Heart right ventricle (tissue), 16 donors: ENCODE data around the gene PPT2. TPM values are rescaled to one million over a fixed set of nuclear protein-coding genes. Genes with fewer than 3 reads are reported as not detected.

ENCODE experiments used
- ATAC-seq, 8 donors: fragments of 200-7000 bp; cut with Tn5 transposase; one replicate each; pipeline ENCODE4 v1.9.1; 2020; ENCODE audit warnings: mild to moderate bottlenecking in 8 of 8, moderate library complexity in 8 of 8, moderate number of reproducible peaks in 1 of 8
- DNase-seq, 2 donors: peaks; one replicate each; pipeline ENCODE4 v3.0.0-alpha.2; 2020
- H3K27ac ChIP-seq, 10 donors: fragments of 200-600 bp; sonication (generic) in 2 of 10; one replicate each; pipeline versions ENCODE4 v1.5.0 to v1.8.0; 2020 to 2022; ENCODE audit warnings: mild to moderate bottlenecking in 3 of 10
- H3K27me3 ChIP-seq, 7 donors: fragments of 200-600 bp; one replicate each; pipeline ENCODE4 v1.8.0; 2021 to 2022; ENCODE audit warnings: mild to moderate bottlenecking in 2 of 7
- H3K36me3 ChIP-seq, 9 donors: fragments of 200-600 bp; sonication (generic) in 1 of 9; one replicate each; pipeline versions ENCODE4 v1.5.0 to v1.8.0; 2020 to 2022; ENCODE audit warnings: mild to moderate bottlenecking in 2 of 9
- H3K4me1 ChIP-seq, 9 donors: fragments of 200-600 bp; sonication (generic) in 1 of 9; one replicate each; pipeline versions ENCODE4 v1.5.0 to v1.8.0; 2020 to 2022; ENCODE audit warnings: mild to moderate bottlenecking in 4 of 9
- H3K4me3 ChIP-seq, 10 donors: fragments of 200-600 bp; sonication (generic) in 2 of 10; one replicate each; pipeline versions ENCODE4 v1.5.0 to v1.8.0; 2020 to 2022; ENCODE audit warnings: mild to moderate bottlenecking in 7 of 10, moderate library complexity in 2 of 10
- H3K9me3 ChIP-seq, 11 donors: fragments of 200-600 bp in 10 of 11; sonication (generic) in 2 of 11; one replicate each; pipeline versions ENCODE4 v1.5.0 to v1.8.0; 2013 to 2022; ENCODE audit warnings: mild to moderate bottlenecking in 2 of 11, control low read depth in 1 of 11, moderate library complexity in 1 of 11
- CTCF ChIP-seq, 9 donors: fragments of 200-600 bp; sonication (generic) in 2 of 9; IDR thresholded peaks; one replicate each; pipeline versions ENCODE4 v1.5.0 to v1.8.0; 2021 to 2022; ENCODE audit warnings: antibody characterized with exemption in 9 of 9, mild to moderate bottlenecking in 5 of 9, moderate library complexity in 1 of 9
- WGBS, 2 donors: extraction: QIAGEN DNeasy Blood & Tissue Kit; methylation state at CpG; one replicate each; pipeline ENCODE4 v1.1.7; 2013; ENCODE audit warnings: inconsistent platforms in 1 of 2; 5-methylcytosine and 5-hydroxymethylcytosine counted together
- intact Hi-C, 10 donors: fragments of 100-400 bp; cut with DNase I; formaldehyde crosslinking; loops; one replicate each; pipeline versions ENCODE4 v1.11.1 to v1.14.2; 2022
- polyA plus RNA-seq, 2 donors: library from polyadenylated mRNA; stranded (reverse); fragments of 200-250 nt; gene quantifications; one replicate each; pipeline ENCODE4 v1.2.3, GENCODE V29; 2013
- total RNA-seq, 10 donors: library from RNA; stranded (reverse); fragmentation: NEBNext Ultra II Directional in 3 of 10; extraction: Animal tissue kit (Norgen Biotek cat#: 25700) in 3 of 10; gene quantifications; one replicate each; pipeline versions ENCODE4 v1.2.1 to v1.2.4, GENCODE V29; 2021 to 2023
- donor health status: Arrhythmogenic right ventricular cardiomyopathy.
- donor health status: ischemic (EF 13 %, LVEDD 7.1; RV severe dilation, severe dysfunction).
- donor health status: healthy with polysubstance abuse.
- donor health status: DM: no; HTN: yes; CAD: no.
- donor health status: DM: no; HTN: no; CAD: no.
- donor health status: ischemic (EF 25% LVEDD 6.9; RV normal size, moderate dysfunction).
- donor health status: ischemic (EF 25% LVEDD 5.7; RV mildly dilated, moderate dysfunction).
- donor health status: healthy.
- donor health status: DM: yes; HTN: yes; CAD: no.
- donor health status: Ischemic cardiomyopathy.
- donor health status: ischemic (EF 35%, LVEDD 5.7; RV mildly dilated, moderate dysfunction).
- donor health status: nonischemic (EF 11% LVEDD 7.7; RV severe dilation, severe dysfunction).
- donor health status: DM: yes; HTN: yes; CAD: no.
- donor health status: PGD.
- donor health status: ischemic (EF 29% LVEDD 5.4; RV normal size, mild dysfunction).
- donor health status: nonischemic (EF 23%, LVEDD 6.1; RV moderate dilation, normal function).

The PPT2 gene
- total and polyA plus RNA-seq, 12 donors, result 16.8 to 31.8 (median 22.2) TPM

- DNase-seq, result no peak
- ATAC-seq, result peak; percentile 18 to 67 (median 59)
- H3K27me3 ChIP-seq, result no peaks in the 10 kb centered on the region
- intact Hi-C loops, result loop anchor here in 1 of 10 donors (5.0 kb wide), 1 partner anchor 41 kb away; no protein-coding TSS in a partner anchor
- peaks cover 0 to 93% (median 29%) of the 10 kb centered on the region in 9 donors for H3K36me3 ChIP-seq
- H3K9me3 ChIP-seq, result no peaks in the 10 kb centered on the region
- H3K27ac ChIP-seq, result peak overlapping the region; percentile 26 to 83 (median 50)
- 79 to 89% methylated on average over 7 of the region's 7 CpGs for WGBS, 2 donors
- no peak for TF ChIP-seq CTCF (IDR thresholded peaks at IDR 0.05)
- H3K4me1 ChIP-seq, result peaks cover 0 to 9% (median 0%) of the 10 kb centered on the region in 9 donors
- no peak overlapping the region for H3K4me3 ChIP-seq
Observed at GRCh38 chr6:32163559-32164258, 9.8 kb downstream of the PPT2 start.

- ATAC-seq (no peak), DNase-seq (no peak)
- TF ChIP-seq CTCF (IDR thresholded peaks at IDR 0.05), result no peak
- peaks cover 0 to 9% (median 0%) of the 10 kb centered on the region in 9 donors for H3K4me1 ChIP-seq
- no peaks in the 10 kb centered on the region for H3K9me3 ChIP-seq
- intact Hi-C loops, result loop anchor here in 1 of 10 donors (5.0 kb wide), 1 partner anchor 42 kb away; no protein-coding TSS in a partner anchor
- peak within 1 kb of the TSS; percentile 26 to 83 (median 50) for H3K27ac ChIP-seq
- H3K36me3 ChIP-seq, result peaks cover 0 to 93% (median 25%) of the 10 kb centered on the region in 9 donors
- no peaks in the 10 kb centered on the region for H3K27me3 ChIP-seq
- H3K4me3 ChIP-seq, result no peak within 1 kb of the TSS
Observed at GRCh38 chr6:32164295-32164694, 10.4 kb downstream of the PPT2 start, which contains the start of gene EGFL8. Gene EGFL8 (plus strand): TSS chr6:32164595. CDS start chr6:32166166, 1,571 bp downstream.

GRCh38 chr6:32166411-32167061 lies 12.6 kb downstream of the PPT2 start:
- Histone ChIP-seq H3K27ac (peak overlapping the region in 2 of 10 donors; percentile 6 to 17), H3K36me3 (peaks cover 0 to 93% (median 25%) of the 10 kb centered on the region in 9 donors), H3K9me3 (no peaks in the 10 kb centered on the region), H3K4me1 (peaks cover 0 to 9% (median 0%) of the 10 kb centered on the region in 9 donors), H3K27me3 (no peaks in the 10 kb centered on the region), H3K4me3 (no peak overlapping the region)
- DNase-seq (no peak), ATAC-seq (peak in 1 of 8 donors; percentile 10)
- WGBS, 2 donors, result 78 to 88% methylated on average over 30 of the region's 30 CpGs
- no peak for TF ChIP-seq CTCF (IDR thresholded peaks at IDR 0.05)
- intact Hi-C loops, result no loop called here

- no peak for TF ChIP-seq CTCF (IDR thresholded peaks at IDR 0.05)
- H3K4me1 ChIP-seq, result peaks cover 0 to 9% (median 0%) of the 10 kb centered on the region in 9 donors
Observed at GRCh38 chr6:32167154-32167760, 13.3 kb downstream of the PPT2 start.

More at GRCh38 chr6:32167154-32167760, 13.3 kb downstream of the PPT2 start:
- Histone ChIP-seq H3K27me3 (no peaks in the 10 kb centered on the region), H3K9me3 (no peaks in the 10 kb centered on the region), H3K27ac (peak overlapping the region in 5 of 10 donors; percentile 7 to 64 (median 16)), H3K36me3 (peaks cover 0 to 86% (median 25%) of the 10 kb centered on the region in 9 donors), H3K4me3 (no peak overlapping the region)
- intact Hi-C loops, result no loop called here
- DNase-seq, result no peak
- ATAC-seq, result peak in 1 of 8 donors; percentile 6
- WGBS, 2 donors, result 81 to 85% methylated on average over 31 to 32 of the region's 32 CpGs
